HFFc6 (cell line): ENCODE data around the gene MYO5A. TPM values are rescaled to one million over a fixed set of nuclear protein-coding genes. Genes with fewer than 3 reads are reported as not detected.
"Not testable (repeated sequence)": the region's sequence is repeated elsewhere in the genome, so short reads cannot be mapped to it uniquely, and the experiment has no call there.

ENCODE experiments used
- DNase-seq: peaks from one replicate; pipeline ENCODE4 v3.0.0-alpha.2; 2018
- H3K27ac Mint-ChIP-seq: 2 replicates; pipeline ENCODE4 v1.8.0; 2020; ENCODE audit warnings: mild to moderate bottlenecking, mixed read lengths
- H3K27me3 Mint-ChIP-seq: 2 replicates; pipeline ENCODE4 v1.8.0; 2021; ENCODE audit warnings: mild to moderate bottlenecking, moderate library complexity, mixed read lengths; ENCODE audit not compliant: insufficient read depth
- H3K36me3 Mint-ChIP-seq: 2 replicates; pipeline ENCODE4 v1.8.0; 2021; ENCODE audit warnings: low read depth, mixed read lengths
- H3K4me1 Mint-ChIP-seq: 2 replicates; pipeline ENCODE4 v1.8.0; 2020; ENCODE audit warnings: low read depth, mixed read lengths
- H3K4me3 Mint-ChIP-seq: 2 replicates; pipeline ENCODE4 v1.8.0; 2020; ENCODE audit warnings: mild to moderate bottlenecking, moderate library complexity, mixed read lengths
- H3K9me3 Mint-ChIP-seq: 2 replicates; pipeline ENCODE4 v1.8.0; 2020; ENCODE audit warnings: mild to moderate bottlenecking, mixed read lengths
- CTCF ChIP-seq: fragments of 200-600 bp; sonication (generic); IDR thresholded peaks from 2 replicates; pipeline ENCODE4 v1.5.0; 2021; ENCODE audit warnings: antibody characterized with exemption, mild to moderate bottlenecking
- total RNA-seq, 6 experiments: library from RNA; stranded (reverse); fragmentation: NEBNext Ultra II Directional; extraction: Animal tissue kit (Norgen Biotek cat#: 25700); gene quantifications; 2 replicates in 1 of 6; 3 replicates in 5 of 6; pipeline ENCODE4 v1.2.3, GENCODE V29; 2021

The MYO5A gene
- total RNA-seq, 6 experiments from 2014 or later = 47.4 to 59.4 (median 54.0) TPM

GRCh38 chr15:52288051-52288942, 240.4 kb downstream of the MYO5A start:
- no peak overlapping the region for H3K27ac Mint-ChIP-seq

GRCh38 chr15:52287114-52287513, 241.6 kb downstream of the MYO5A start:
- Mint-ChIP-seq H3K27ac (no peak overlapping the region), H3K9me3 (no peaks in the 10 kb centered on the region), H3K4me1 (peaks cover 7% of the 10 kb centered on the region), H3K27me3 (peaks cover 4% of the 10 kb centered on the region), H3K36me3 (no peaks in the 10 kb centered on the region), H3K4me3 (no peak overlapping the region)
- no peak for TF ChIP-seq CTCF
- no peak for DNase-seq

More at GRCh38 chr15:52288051-52288942, 240.4 kb downstream of the MYO5A start:
- H3K27me3 Mint-ChIP-seq = peaks cover 11% of the 10 kb centered on the region
- DNase-seq = no peak
- H3K9me3 Mint-ChIP-seq = no peaks in the 10 kb centered on the region
- H3K4me1 Mint-ChIP-seq = peaks cover 7% of the 10 kb centered on the region
- TF ChIP-seq CTCF = no peak
- no peak overlapping the region for H3K4me3 Mint-ChIP-seq
- H3K36me3 Mint-ChIP-seq = no peaks in the 10 kb centered on the region

DNA sequence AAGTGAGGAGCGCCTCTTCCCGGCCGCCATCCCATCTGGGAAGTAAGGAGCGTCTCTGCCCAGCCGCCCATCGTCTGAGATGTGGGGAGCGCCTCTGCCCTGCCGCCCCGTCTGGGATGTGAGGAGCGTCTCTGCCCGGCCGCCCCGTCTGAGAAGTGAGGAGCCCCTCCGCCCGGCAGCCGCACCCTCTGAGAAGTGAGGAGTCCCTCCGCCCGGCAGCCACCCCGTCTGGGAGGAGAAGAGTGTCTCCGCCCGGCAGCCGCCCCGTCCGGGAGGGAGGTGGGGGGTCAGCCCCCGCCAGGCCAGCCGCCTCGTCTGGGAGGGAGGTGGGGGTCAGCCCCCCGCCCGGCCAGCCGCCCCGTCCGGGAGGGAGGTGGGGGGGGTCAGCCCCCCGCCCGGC, 242.7 kb downstream of the MYO5A start:
- not testable (repeated sequence) for H3K36me3 Mint-ChIP-seq, H3K27ac Mint-ChIP-seq, H3K9me3 Mint-ChIP-seq, H3K4me3 Mint-ChIP-seq, H3K4me1 Mint-ChIP-seq, DNase-seq
- peaks cover 11% of the 10 kb centered on the region for H3K27me3 Mint-ChIP-seq

DNA sequence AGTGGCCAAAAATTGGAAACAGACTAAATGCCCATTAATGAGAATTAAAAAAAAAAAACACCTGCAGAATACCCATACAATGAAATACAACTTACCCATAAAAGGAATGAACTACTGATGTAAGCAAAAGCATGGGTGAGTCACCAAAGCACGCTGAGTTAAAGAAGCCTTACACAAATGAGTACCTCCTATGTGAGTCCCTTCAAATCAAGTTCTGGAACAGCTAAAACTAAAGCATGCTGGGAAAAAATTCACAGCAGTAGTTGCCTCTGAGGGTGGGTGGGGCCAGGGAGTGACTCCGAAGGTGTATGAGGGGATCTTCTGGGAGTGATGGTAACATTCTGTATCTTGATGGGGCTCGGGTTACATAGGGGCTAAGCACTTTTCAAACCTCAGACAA, 244.5 kb downstream of the MYO5A start:
- H3K4me1 Mint-ChIP-seq = peaks cover 7% of the 10 kb centered on the region
- H3K27me3 Mint-ChIP-seq = peaks cover 17% of the 10 kb centered on the region; the same call in 1 of the 2 replicates
- no peak overlapping the region for H3K4me3 Mint-ChIP-seq
- no peaks in the 10 kb centered on the region for H3K9me3 Mint-ChIP-seq
- DNase-seq = peak; percentile 53
- no peak overlapping the region for H3K27ac Mint-ChIP-seq
- no peaks in the 10 kb centered on the region for H3K36me3 Mint-ChIP-seq
- no peak for TF ChIP-seq CTCF

- DNase-seq = no peak
- H3K27ac Mint-ChIP-seq = no peak overlapping the region
- peaks cover 7% of the 10 kb centered on the region for H3K4me1 Mint-ChIP-seq
- TF ChIP-seq CTCF = no peak
- H3K9me3 Mint-ChIP-seq = no peaks in the 10 kb centered on the region
- H3K36me3 Mint-ChIP-seq = no peaks in the 10 kb centered on the region
- no peak overlapping the region for H3K4me3 Mint-ChIP-seq
- H3K27me3 Mint-ChIP-seq = peaks cover 17% of the 10 kb centered on the region
These were observed 245.4 kb downstream of the MYO5A start for GRCh38 chr15:52283281-52283680.

DNA sequence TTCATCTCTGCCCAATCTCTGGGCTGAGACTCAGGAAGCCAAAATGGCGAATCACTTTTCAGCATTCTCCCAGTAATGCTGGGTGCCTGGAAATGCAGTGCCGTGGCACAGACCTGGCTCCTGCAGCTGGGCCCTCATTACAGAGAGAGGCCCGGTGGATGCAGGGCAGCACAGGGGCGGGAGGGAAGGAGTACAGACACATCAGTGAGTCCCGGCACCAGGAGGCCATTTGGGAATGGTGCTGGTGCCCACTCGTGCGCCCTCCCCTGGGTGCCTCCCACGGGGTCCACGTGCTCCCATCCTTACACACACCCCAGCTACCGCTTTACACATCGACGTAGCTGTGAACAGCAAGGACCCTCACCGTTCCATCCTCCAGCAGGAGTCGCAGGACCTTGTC, 246.3 kb downstream of the MYO5A start:
- Mint-ChIP-seq H3K27ac (no peak overlapping the region), H3K9me3 (no peaks in the 10 kb centered on the region), H3K4me1 (peaks cover 7% of the 10 kb centered on the region), H3K36me3 (no peaks in the 10 kb centered on the region), H3K4me3 (no peak overlapping the region), H3K27me3 (peaks cover 20% of the 10 kb centered on the region)
- no peak for DNase-seq
- TF ChIP-seq CTCF = no peak
